HepG2 (cell line): ENCODE measurements around the gene FERMT2. TPM values are rescaled to one million over a fixed set of nuclear protein-coding genes. Genes with fewer than 3 reads are reported as not detected.

ENCODE experiments used
- HMG20A ChIP-seq: IDR thresholded peaks from 2 replicates; pipeline ENCODE4 v1.6.1; 2016; ENCODE audit warnings: borderline replicate concordance
- PCBP2 ChIP-seq: fragments of 200-400 bp; formaldehyde crosslinking; optimal IDR thresholded peaks from 2 replicates; pipeline ENCODE3; 2018; ENCODE audit warnings: low read length, low read depth; ENCODE audit not compliant: poor library complexity, severe bottlenecking
- SOX6 ChIP-seq, 2 experiments: fragments of 450-650 bp in 1 of 2; sonication (generic) in 1 of 2; formaldehyde crosslinking in 1 of 2; IDR thresholded peaks; 2 replicates each; pipeline versions ENCODE4 v1.4.0 to v1.6.1; 2017 to 2020; ENCODE audit warnings: antibody characterized with exemption in 1 of 2, mild to moderate bottlenecking in 1 of 2, missing genetic modification reagents in 1 of 2
- ZFY ChIP-seq: sonication (generic); formaldehyde crosslinking; IDR thresholded peaks from 2 replicates; pipeline ENCODE4 v1.4.0; 2020; ENCODE audit warnings: missing genetic modification reagents
- ZMYM4 ChIP-seq: sonication (generic); formaldehyde crosslinking; IDR thresholded peaks from 2 replicates; pipeline ENCODE4 v1.8.1; 2023; ENCODE audit warnings: mild to moderate bottlenecking, missing genetic modification reagents
- ZNF10 ChIP-seq: sonication (generic); formaldehyde crosslinking; IDR thresholded peaks from 2 replicates; pipeline ENCODE4 v1.4.0; 2020; ENCODE audit warnings: mild to moderate bottlenecking, low read depth, missing genetic modification reagents, borderline replicate concordance
- ZNF34 ChIP-seq: sonication (generic); formaldehyde crosslinking; IDR thresholded peaks from 2 replicates; pipeline ENCODE4 v1.4.0; 2020; ENCODE audit warnings: mild to moderate bottlenecking, missing genetic modification reagents, borderline replicate concordance
- ZNF549 ChIP-seq: sonication (generic); formaldehyde crosslinking; IDR thresholded peaks from 2 replicates; pipeline ENCODE4 v1.5.0; 2020; ENCODE audit warnings: missing genetic modification reagents
- ZNF605 ChIP-seq: sonication (generic); formaldehyde crosslinking; IDR thresholded peaks from 2 replicates; pipeline ENCODE4 v1.8.0; 2022; ENCODE audit warnings: mild to moderate bottlenecking, missing genetic modification reagents
- ZNF615 ChIP-seq: sonication (generic); formaldehyde crosslinking; IDR thresholded peaks from 2 replicates; pipeline ENCODE4 v1.5.0; 2020; ENCODE audit warnings: mild to moderate bottlenecking, missing genetic modification reagents, borderline replicate concordance
- polyA plus RNA-seq, 8 experiments: library from polyadenylated mRNA; depleted of rRNA in 3 of 8; stranded (reverse) in 7 of 8; unstranded in 1 of 8; fragments of >200 nt; fragmentation: Illumina TruSeq in 4 of 8; extraction: Trizol in 4 of 8; gene quantifications; 2 replicates each; pipeline versions ENCODE4 v1.2.1 to v1.2.3, GENCODE V29; 2011 to 2016; ENCODE audit warnings: low read depth in 4 of 8, missing spikeins in 1 of 8, mixed read lengths in 1 of 8; ENCODE audit not compliant: insufficient read depth in 1 of 8
- total RNA-seq, 5 experiments: library from RNA; depleted of rRNA; stranded (reverse); fragments of >200 nt; fragmentation: Illumina TruSeq; extraction: Trizol; gene quantifications; 2 replicates each; pipeline ENCODE4 v1.2.3, GENCODE V29; 2016; ENCODE audit warnings: low read depth in 1 of 5
- TF ChIP-seq, protein P1 (sequence below): IDR thresholded peaks from 2 replicates; pipeline ENCODE4 v1.4.0; 2020; ENCODE audit warnings: mild to moderate bottlenecking, missing genetic modification reagents
- TF ChIP-seq, protein P2 (sequence below): sonication (generic); formaldehyde crosslinking; IDR thresholded peaks from 2 replicates; pipeline ENCODE4 v1.4.0; 2020; ENCODE audit warnings: missing genetic modification reagents
- TF ChIP-seq, protein P3 (sequence below): sonication (generic); formaldehyde crosslinking; IDR thresholded peaks from 2 replicates; pipeline ENCODE4 v1.4.0; 2020; ENCODE audit warnings: missing genetic modification reagents
- TF ChIP-seq, protein P4 (sequence below): sonication (generic); formaldehyde crosslinking; IDR thresholded peaks from 2 replicates; pipeline ENCODE4 v1.8.0; 2022; ENCODE audit warnings: mild to moderate bottlenecking, missing genetic modification reagents
- TF ChIP-seq, protein P5 (sequence below): sonication (generic); formaldehyde crosslinking; conservative IDR thresholded peaks from 2 replicates; pipeline ENCODE4 v1.5.0; 2020; ENCODE audit warnings: missing genetic modification reagents

Gene FERMT2
- total and polyA plus RNA-seq, 2 of the 13 experiments (the other 11 are each of a cell fraction or from before 2014, with no cell fraction given): 36.2 to 60.4 TPM

DNA sequence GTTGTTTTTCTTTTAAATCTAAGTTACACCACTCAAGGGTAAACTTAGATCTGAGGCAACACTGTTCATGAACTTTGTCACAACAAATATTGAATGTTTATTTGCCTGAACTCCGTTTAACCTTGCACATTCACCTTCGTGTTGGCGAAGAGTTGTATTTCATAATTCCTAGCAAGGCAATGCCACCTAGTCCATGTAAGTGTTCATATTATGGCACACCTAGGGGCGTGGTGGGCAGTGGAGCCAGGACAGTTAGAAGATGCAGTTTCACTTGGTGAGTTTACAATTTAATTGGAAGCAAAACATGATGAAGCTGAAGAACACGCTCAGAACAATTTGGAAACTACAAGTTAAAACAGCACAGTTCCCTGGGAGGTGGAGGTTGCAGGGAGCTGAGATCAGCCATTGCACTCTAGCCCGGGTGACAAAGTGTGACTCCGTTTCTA is 129.0 kb downstream of the FERMT2 start (continued):
- TF ChIP-seq, protein P1, sequence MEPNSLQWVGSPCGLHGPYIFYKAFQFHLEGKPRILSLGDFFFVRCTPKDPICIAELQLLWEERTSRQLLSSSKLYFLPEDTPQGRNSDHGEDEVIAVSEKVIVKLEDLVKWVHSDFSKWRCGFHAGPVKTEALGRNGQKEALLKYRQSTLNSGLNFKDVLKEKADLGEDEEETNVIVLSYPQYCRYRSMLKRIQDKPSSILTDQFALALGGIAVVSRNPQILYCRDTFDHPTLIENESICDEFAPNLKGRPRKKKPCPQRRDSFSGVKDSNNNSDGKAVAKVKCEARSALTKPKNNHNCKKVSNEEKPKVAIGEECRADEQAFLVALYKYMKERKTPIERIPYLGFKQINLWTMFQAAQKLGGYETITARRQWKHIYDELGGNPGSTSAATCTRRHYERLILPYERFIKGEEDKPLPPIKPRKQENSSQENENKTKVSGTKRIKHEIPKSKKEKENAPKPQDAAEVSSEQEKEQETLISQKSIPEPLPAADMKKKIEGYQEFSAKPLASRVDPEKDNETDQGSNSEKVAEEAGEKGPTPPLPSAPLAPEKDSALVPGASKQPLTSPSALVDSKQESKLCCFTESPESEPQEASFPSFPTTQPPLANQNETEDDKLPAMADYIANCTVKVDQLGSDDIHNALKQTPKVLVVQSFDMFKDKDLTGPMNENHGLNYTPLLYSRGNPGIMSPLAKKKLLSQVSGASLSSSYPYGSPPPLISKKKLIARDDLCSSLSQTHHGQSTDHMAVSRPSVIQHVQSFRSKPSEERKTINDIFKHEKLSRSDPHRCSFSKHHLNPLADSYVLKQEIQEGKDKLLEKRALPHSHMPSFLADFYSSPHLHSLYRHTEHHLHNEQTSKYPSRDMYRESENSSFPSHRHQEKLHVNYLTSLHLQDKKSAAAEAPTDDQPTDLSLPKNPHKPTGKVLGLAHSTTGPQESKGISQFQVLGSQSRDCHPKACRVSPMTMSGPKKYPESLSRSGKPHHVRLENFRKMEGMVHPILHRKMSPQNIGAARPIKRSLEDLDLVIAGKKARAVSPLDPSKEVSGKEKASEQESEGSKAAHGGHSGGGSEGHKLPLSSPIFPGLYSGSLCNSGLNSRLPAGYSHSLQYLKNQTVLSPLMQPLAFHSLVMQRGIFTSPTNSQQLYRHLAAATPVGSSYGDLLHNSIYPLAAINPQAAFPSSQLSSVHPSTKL (CRISPR knock-in tag): peak; percentile 100
- TF ChIP-seq ZNF615 (no peak), SOX6 (IDR thresholded peaks at IDR 0.05) (no peak), SOX6 (CRISPR knock-in tag; IDR thresholded peaks at IDR 0.05) (peak; percentile 89), PCBP2 (no peak), ZNF34 (CRISPR knock-in tag) (no peak), ZFY (CRISPR knock-in tag) (no peak), ZNF10 (CRISPR knock-in tag) (no peak), ZNF549 (CRISPR knock-in tag) (no peak), ZNF605 (CRISPR knock-in tag) (peak; percentile 35; the same call in 1 of the 2 replicates), ZMYM4 (CRISPR knock-in tag) (peak; percentile 93), HMG20A (CRISPR knock-in tag) (peak; percentile 100)
- TF ChIP-seq, protein P2, sequence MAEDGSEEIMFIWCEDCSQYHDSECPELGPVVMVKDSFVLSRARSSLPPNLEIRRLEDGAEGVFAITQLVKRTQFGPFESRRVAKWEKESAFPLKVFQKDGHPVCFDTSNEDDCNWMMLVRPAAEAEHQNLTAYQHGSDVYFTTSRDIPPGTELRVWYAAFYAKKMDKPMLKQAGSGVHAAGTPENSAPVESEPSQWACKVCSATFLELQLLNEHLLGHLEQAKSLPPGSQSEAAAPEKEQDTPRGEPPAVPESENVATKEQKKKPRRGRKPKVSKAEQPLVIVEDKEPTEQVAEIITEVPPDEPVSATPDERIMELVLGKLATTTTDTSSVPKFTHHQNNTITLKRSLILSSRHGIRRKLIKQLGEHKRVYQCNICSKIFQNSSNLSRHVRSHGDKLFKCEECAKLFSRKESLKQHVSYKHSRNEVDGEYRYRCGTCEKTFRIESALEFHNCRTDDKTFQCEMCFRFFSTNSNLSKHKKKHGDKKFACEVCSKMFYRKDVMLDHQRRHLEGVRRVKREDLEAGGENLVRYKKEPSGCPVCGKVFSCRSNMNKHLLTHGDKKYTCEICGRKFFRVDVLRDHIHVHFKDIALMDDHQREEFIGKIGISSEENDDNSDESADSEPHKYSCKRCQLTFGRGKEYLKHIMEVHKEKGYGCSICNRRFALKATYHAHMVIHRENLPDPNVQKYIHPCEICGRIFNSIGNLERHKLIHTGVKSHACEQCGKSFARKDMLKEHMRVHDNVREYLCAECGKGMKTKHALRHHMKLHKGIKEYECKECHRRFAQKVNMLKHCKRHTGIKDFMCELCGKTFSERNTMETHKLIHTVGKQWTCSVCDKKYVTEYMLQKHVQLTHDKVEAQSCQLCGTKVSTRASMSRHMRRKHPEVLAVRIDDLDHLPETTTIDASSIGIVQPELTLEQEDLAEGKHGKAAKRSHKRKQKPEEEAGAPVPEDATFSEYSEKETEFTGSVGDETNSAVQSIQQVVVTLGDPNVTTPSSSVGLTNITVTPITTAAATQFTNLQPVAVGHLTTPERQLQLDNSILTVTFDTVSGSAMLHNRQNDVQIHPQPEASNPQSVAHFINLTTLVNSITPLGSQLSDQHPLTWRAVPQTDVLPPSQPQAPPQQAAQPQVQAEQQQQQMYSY (CRISPR knock-in tag): no peak
- TF ChIP-seq, protein P3, sequence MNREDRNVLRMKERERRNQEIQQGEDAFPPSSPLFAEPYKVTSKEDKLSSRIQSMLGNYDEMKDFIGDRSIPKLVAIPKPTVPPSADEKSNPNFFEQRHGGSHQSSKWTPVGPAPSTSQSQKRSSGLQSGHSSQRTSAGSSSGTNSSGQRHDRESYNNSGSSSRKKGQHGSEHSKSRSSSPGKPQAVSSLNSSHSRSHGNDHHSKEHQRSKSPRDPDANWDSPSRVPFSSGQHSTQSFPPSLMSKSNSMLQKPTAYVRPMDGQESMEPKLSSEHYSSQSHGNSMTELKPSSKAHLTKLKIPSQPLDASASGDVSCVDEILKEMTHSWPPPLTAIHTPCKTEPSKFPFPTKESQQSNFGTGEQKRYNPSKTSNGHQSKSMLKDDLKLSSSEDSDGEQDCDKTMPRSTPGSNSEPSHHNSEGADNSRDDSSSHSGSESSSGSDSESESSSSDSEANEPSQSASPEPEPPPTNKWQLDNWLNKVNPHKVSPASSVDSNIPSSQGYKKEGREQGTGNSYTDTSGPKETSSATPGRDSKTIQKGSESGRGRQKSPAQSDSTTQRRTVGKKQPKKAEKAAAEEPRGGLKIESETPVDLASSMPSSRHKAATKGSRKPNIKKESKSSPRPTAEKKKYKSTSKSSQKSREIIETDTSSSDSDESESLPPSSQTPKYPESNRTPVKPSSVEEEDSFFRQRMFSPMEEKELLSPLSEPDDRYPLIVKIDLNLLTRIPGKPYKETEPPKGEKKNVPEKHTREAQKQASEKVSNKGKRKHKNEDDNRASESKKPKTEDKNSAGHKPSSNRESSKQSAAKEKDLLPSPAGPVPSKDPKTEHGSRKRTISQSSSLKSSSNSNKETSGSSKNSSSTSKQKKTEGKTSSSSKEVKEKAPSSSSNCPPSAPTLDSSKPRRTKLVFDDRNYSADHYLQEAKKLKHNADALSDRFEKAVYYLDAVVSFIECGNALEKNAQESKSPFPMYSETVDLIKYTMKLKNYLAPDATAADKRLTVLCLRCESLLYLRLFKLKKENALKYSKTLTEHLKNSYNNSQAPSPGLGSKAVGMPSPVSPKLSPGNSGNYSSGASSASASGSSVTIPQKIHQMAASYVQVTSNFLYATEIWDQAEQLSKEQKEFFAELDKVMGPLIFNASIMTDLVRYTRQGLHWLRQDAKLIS (CRISPR knock-in tag): no peak
- TF ChIP-seq, protein P4, sequence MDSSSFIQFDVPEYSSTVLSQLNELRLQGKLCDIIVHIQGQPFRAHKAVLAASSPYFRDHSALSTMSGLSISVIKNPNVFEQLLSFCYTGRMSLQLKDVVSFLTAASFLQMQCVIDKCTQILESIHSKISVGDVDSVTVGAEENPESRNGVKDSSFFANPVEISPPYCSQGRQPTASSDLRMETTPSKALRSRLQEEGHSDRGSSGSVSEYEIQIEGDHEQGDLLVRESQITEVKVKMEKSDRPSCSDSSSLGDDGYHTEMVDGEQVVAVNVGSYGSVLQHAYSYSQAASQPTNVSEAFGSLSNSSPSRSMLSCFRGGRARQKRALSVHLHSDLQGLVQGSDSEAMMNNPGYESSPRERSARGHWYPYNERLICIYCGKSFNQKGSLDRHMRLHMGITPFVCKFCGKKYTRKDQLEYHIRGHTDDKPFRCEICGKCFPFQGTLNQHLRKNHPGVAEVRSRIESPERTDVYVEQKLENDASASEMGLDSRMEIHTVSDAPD: peak; percentile 35; the same call in 1 of the 2 replicates
- TF ChIP-seq, protein P5, sequence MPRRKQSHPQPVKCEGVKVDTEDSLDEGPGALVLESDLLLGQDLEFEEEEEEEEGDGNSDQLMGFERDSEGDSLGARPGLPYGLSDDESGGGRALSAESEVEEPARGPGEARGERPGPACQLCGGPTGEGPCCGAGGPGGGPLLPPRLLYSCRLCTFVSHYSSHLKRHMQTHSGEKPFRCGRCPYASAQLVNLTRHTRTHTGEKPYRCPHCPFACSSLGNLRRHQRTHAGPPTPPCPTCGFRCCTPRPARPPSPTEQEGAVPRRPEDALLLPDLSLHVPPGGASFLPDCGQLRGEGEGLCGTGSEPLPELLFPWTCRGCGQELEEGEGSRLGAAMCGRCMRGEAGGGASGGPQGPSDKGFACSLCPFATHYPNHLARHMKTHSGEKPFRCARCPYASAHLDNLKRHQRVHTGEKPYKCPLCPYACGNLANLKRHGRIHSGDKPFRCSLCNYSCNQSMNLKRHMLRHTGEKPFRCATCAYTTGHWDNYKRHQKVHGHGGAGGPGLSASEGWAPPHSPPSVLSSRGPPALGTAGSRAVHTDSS (CRISPR knock-in tag): no peak
